Measurements from ENCODE around the gene CAMTA1. TPM values are rescaled to one million over a fixed set of nuclear protein-coding genes. Genes with fewer than 3 reads are reported as not detected.

CAMTA1 gene
- polyA plus RNA-seq, 1 of the 3 experiments (the other 2 are of a cell fraction) = 63.1 TPM

DNA sequence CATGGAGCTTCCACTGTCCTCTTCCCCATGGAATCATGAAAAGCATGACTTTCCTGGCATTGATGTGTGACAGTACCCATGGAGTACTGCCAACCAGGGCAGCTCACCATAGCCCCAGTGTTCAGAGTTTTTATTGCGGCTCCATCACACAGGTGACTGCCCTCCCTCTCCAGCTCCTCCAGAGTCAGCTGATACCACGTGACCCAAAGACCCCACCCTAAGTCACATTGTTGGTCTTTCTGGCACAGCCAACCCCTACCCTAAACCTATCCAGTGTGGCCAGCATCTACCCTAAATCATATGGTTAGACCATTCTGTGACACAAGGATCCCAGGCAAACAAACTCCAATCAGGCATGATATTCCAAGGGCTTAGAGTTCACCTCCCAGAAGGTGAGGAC is 908.4 kb downstream of the CAMTA1 start (continued):
- TF ChIP-seq TEAD4 (IDR thresholded peaks at IDR 0.05; ENCODE audit: borderline replicate concordance, insufficient read depth) = no peak
- TF ChIP-seq, protein P1, sequence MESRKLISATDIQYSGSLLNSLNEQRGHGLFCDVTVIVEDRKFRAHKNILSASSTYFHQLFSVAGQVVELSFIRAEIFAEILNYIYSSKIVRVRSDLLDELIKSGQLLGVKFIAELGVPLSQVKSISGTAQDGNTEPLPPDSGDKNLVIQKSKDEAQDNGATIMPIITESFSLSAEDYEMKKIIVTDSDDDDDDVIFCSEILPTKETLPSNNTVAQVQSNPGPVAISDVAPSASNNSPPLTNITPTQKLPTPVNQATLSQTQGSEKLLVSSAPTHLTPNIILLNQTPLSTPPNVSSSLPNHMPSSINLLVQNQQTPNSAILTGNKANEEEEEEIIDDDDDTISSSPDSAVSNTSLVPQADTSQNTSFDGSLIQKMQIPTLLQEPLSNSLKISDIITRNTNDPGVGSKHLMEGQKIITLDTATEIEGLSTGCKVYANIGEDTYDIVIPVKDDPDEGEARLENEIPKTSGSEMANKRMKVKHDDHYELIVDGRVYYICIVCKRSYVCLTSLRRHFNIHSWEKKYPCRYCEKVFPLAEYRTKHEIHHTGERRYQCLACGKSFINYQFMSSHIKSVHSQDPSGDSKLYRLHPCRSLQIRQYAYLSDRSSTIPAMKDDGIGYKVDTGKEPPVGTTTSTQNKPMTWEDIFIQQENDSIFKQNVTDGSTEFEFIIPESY (IDR thresholded peaks at IDR 0.05; ENCODE audit: borderline replicate concordance, low read depth) = no peak
- no peak for TF ChIP-seq MXI1 (IDR thresholded peaks at IDR 0.05; ENCODE audit: low read depth, low read length)
- TF ChIP-seq, protein P2, sequence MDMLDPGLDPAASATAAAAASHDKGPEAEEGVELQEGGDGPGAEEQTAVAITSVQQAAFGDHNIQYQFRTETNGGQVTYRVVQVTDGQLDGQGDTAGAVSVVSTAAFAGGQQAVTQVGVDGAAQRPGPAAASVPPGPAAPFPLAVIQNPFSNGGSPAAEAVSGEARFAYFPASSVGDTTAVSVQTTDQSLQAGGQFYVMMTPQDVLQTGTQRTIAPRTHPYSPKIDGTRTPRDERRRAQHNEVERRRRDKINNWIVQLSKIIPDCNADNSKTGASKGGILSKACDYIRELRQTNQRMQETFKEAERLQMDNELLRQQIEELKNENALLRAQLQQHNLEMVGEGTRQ (IDR thresholded peaks at IDR 0.05; ENCODE audit: borderline replicate concordance, low read depth, low read length) = no peak
- TF ChIP-seq, protein P3, sequence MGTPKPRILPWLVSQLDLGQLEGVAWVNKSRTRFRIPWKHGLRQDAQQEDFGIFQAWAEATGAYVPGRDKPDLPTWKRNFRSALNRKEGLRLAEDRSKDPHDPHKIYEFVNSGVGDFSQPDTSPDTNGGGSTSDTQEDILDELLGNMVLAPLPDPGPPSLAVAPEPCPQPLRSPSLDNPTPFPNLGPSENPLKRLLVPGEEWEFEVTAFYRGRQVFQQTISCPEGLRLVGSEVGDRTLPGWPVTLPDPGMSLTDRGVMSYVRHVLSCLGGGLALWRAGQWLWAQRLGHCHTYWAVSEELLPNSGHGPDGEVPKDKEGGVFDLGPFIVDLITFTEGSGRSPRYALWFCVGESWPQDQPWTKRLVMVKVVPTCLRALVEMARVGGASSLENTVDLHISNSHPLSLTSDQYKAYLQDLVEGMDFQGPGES (IDR thresholded peaks at IDR 0.05; ENCODE audit: low read depth, low read length) = no peak

DNA sequence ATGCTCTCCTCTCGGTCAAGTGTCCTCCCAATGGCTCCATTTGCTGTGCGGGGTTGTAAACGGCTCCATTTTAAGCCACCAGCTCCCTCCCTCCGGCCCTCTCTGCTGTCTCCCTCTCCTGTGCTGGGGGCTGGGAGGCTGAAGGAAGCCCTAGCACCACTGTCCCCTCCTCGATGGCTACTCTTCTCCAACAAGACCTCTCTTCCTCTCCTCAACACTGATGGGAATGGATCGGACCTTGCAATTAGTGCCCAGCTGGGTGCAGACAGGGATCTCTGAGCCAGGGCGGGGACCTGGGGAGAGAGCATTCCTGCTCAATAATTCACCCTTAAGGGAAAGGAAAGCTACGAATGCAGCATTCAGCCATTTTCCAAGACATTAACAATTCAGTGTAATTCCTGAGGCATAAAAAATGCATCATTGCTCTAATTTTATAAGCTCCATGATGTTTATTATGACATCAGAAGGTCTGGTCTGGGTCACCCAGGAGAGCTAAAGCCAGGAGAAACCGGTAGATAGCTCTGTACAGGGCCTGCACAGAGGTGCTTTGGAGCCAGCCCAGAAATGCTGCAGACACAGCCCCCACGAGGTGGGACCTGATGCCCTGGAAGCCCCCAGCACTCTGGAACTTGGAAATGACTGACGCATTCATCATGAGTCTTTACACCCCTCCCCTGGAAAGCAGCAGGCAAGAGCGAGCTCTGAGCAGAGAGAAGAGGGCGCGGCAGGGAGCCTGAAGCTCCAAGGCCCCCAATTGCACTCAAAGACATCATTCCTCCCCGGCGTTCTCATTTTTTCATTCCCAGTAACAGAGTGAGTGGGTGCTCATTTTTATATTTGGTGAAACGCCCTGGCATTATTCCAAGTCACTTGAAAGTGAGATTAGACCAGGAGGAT is 909.6 kb downstream of the CAMTA1 start:
- POLR2A ChIA-PET = interaction anchor here (0.6 to 1.6 kb wide), 4 partner anchors 9 to 605 kb away, joined by 3 to 7 read pairs (median 4); no protein-coding TSS in a partner anchor
- no peak overlapping the region for H3K4me3 ChIP-seq (ENCODE audit: low read depth in 2 of 2, low read length in 1 of 2)
- no peak for TF ChIP-seq EP300 (IDR thresholded peaks at IDR 0.05; ENCODE audit: borderline replicate concordance in 1 of 2, low read depth in 1 of 2, low read length in 1 of 2)
- TF ChIP-seq FOSL2 (IDR thresholded peaks at IDR 0.05; ENCODE audit: borderline replicate concordance, low read depth) = no peak
- no peaks in the 10 kb centered on the region for H3K36me3 ChIP-seq (replicated peaks in 1 of 2; ENCODE audit: control insufficient read depth in 1 of 2, insufficient read depth in 2 of 2, low read length in 1 of 2)
- CTCF ChIA-PET = interaction anchor here (1.4 to 2.4 kb wide), 3 partner anchors 25 to 58 kb away, joined by 4 to 11 read pairs (median 9); no protein-coding TSS in a partner anchor
- no peak overlapping the region for H3K4me2 ChIP-seq
- H3K9me2 ChIP-seq = no peaks in the 10 kb centered on the region
- H4K20me1 ChIP-seq (ENCODE audit: insufficient read depth) = no peaks in the 10 kb centered on the region
- no peaks in the 10 kb centered on the region for H3F3A ChIP-seq (replicated peaks; ENCODE audit: insufficient read depth)
- no peaks in the 10 kb centered on the region for H3K79me2 ChIP-seq (ENCODE audit: insufficient read depth)
- no peak overlapping the region for H3K9ac ChIP-seq
- H3K4me1 ChIP-seq (ENCODE audit: control insufficient read depth in 1 of 2, insufficient read depth in 2 of 2, low read depth in 1 of 2, low read length in 1 of 2) = peaks cover 0 to 12% of the 10 kb centered on the region in 2 experiments; a peak in 1 of 4 replicates
- no peaks in the 10 kb centered on the region for H3K27me3 ChIP-seq (ENCODE audit: insufficient read depth)
- H3K9me3 ChIP-seq = no peaks in the 10 kb centered on the region
- DNase-seq = no peak
- H3K27ac ChIP-seq (ENCODE audit: low read depth in 2 of 2, low read length in 1 of 2) = no peak overlapping the region
- H2AFZ ChIP-seq (ENCODE audit: low read depth) = no peak overlapping the region
- WGBS (ENCODE audit: low lambda C conversion rate) = 64% methylated on average over 13 of the region's 17 CpGs
